HepG2 (cell line): ENCODE results near the gene GALNT16. TPM values are rescaled to one million over a fixed set of nuclear protein-coding genes. Genes with fewer than 3 reads are reported as not detected.

ENCODE experiments used
- ATAC-seq: fragments of 200-7000 bp; cut with Tn5 transposase; 3 replicates; pipeline ENCODE4 v1.9.1; 2020; ENCODE audit warnings: mild to moderate bottlenecking, moderate library complexity
- BruUV-seq: library from RNA; stranded (reverse); fragments of 400-500 nt; replicated peaks from 2 replicates; lab custom pipeline; 2021; lab: Mats Ljungman, UMichigan
- CTCF ChIA-PET: fragments of 300-600 bp; formaldehyde crosslinking; extraction: SDS; loops from one replicate; lab custom pipeline; 2021; ENCODE audit warnings: low total read pairs, inconsistent platforms, low intra/inter-chr PET ratio; lab: Yijun Ruan, JAX
- POLR2A ChIA-PET: fragments of 350-600 bp; sonication (Branson Sonifier 250); formaldehyde crosslinking; loops from one replicate; lab custom pipeline; 2020; ENCODE audit warnings: antibody characterized with exemption, inconsistent platforms; lab: Yijun Ruan, JAX
- DNase-seq: peaks from one replicate; pipeline ENCODE4 v3.0.0-alpha.2; 2015; ENCODE audit warnings: low spot score
- FAIRE-seq: peaks from 3 replicates; lab custom pipeline; 2011; peaks lifted over from hg19 to GRCh38; lab: Jason Lieb, UNC
- H2AFZ ChIP-seq: one replicate; pipeline ENCODE4 v1.6.1; 2011; ENCODE audit warnings: low read length, inconsistent platforms
- H3K27ac ChIP-seq: fragments of 300-600 bp; 3 replicates; pipeline ENCODE4 v1.8.0; 2011; ENCODE audit warnings: mixed run types, mild to moderate bottlenecking, mixed read lengths, low read length, inconsistent platforms; ENCODE audit not compliant: insufficient read depth; ENCODE audit errors: extremely low read length
- H3K27me3 ChIP-seq, 2 experiments: fragments of 200-600 bp in 1 of 2; 2 replicates in 1 of 2; 3 replicates in 1 of 2; pipeline versions ENCODE4 v1.6.0 to v1.8.0; 2011; ENCODE audit warnings: low read length in 2 of 2, mild to moderate bottlenecking in 2 of 2, moderate library complexity in 2 of 2, inconsistent platforms in 1 of 2; ENCODE audit not compliant: insufficient read depth in 2 of 2, control insufficient read depth in 1 of 2
- H3K36me3 ChIP-seq, 2 experiments: fragments of 200-600 bp in 1 of 2; replicated peaks in 1 of 2; 2 replicates in 1 of 2; 3 replicates in 1 of 2; pipeline versions ENCODE4 v1.5.1 to v1.8.0; 2011; ENCODE audit warnings: low read length in 2 of 2, inconsistent platforms in 1 of 2; ENCODE audit not compliant: insufficient read depth in 2 of 2, control insufficient read depth in 1 of 2
- H3K4me1 ChIP-seq: 2 replicates; pipeline ENCODE4 v1.5.1; 2012; ENCODE audit warnings: low read length, inconsistent platforms; ENCODE audit not compliant: insufficient read depth
- H3K4me2 ChIP-seq: 2 replicates; pipeline ENCODE4 v1.6.0; 2011; ENCODE audit warnings: low read depth, low read length, inconsistent platforms
- H3K4me3 ChIP-seq, 3 experiments: fragments of 200-600 bp in 1 of 3; sonication (generic), shearing (Covaris generic) in 1 of 3; replicated peaks in 1 of 3; 2 replicates each; pipeline ENCODE4 v1.5.1; 2011 to 2016; ENCODE audit warnings: low read length in 3 of 3, inconsistent platforms in 2 of 3, low read depth in 2 of 3, mild to moderate bottlenecking in 2 of 3, control low read depth in 1 of 3, mixed read lengths in 1 of 3; ENCODE audit not compliant: insufficient read depth in 1 of 3
- H3K79me2 ChIP-seq: one replicate; pipeline ENCODE4 v1.6.1; 2011; ENCODE audit warnings: low read length, inconsistent platforms; ENCODE audit not compliant: insufficient read depth
- H3K9ac ChIP-seq: 2 replicates; pipeline ENCODE4 v1.6.0; 2011; ENCODE audit warnings: mild to moderate bottlenecking, low read depth, low read length, inconsistent platforms; ENCODE audit not compliant: insufficient read depth
- H3K9me3 ChIP-seq: 2 replicates; pipeline ENCODE4 v1.5.1; 2012; ENCODE audit warnings: mild to moderate bottlenecking, low read length
- H4K20me1 ChIP-seq: 2 replicates; pipeline ENCODE4 v1.6.0; 2011; ENCODE audit warnings: inconsistent platforms, mild to moderate bottlenecking, low read length, moderate library complexity; ENCODE audit not compliant: insufficient read depth
- AHR ChIP-seq: IDR thresholded peaks from 2 replicates; pipeline ENCODE4 v1.6.1; 2018; ENCODE audit warnings: missing genetic modification reagents, missing compliant biosample characterization
- MTA1 ChIP-seq: sonication (generic); formaldehyde crosslinking; IDR thresholded peaks from 2 replicates; pipeline ENCODE4 v1.4.0; 2020; ENCODE audit warnings: missing genetic modification reagents, mild to moderate bottlenecking, borderline replicate concordance
- PHF8 ChIP-seq: sonication (generic); formaldehyde crosslinking; IDR thresholded peaks from 2 replicates; pipeline ENCODE4 v1.5.0; 2020; ENCODE audit warnings: missing genetic modification reagents
- SRSF4 ChIP-seq: fragments of 200-400 bp; formaldehyde crosslinking; IDR thresholded peaks from one replicate; pipeline ENCODE4 v1.6.1; 2018; ENCODE audit warnings: mild to moderate bottlenecking, low read depth, low read length, moderate library complexity; ENCODE audit not compliant: poor library complexity, severe bottlenecking
- SYNCRIP ChIP-seq: fragments of 200-400 bp; formaldehyde crosslinking; IDR thresholded peaks from 2 replicates; pipeline ENCODE4 v1.6.1; 2018; ENCODE audit warnings: mild to moderate bottlenecking, low read depth, low read length; ENCODE audit not compliant: insufficient read depth
- ZNF136 ChIP-seq: sonication (generic); formaldehyde crosslinking; IDR thresholded peaks from 2 replicates; pipeline ENCODE4 v1.8.1; 2022; ENCODE audit warnings: low read depth, mild to moderate bottlenecking, moderate library complexity, missing genetic modification reagents
- ZNF256 ChIP-seq: sonication (generic); formaldehyde crosslinking; conservative IDR thresholded peaks from 2 replicates; pipeline ENCODE4 v1.4.0; 2020; ENCODE audit warnings: missing genetic modification reagents
- ZNF383 ChIP-seq: sonication (generic); formaldehyde crosslinking; IDR thresholded peaks from 2 replicates; pipeline ENCODE4 v1.4.0; 2020; ENCODE audit warnings: missing genetic modification reagents, mild to moderate bottlenecking, borderline replicate concordance
- ZNF788 ChIP-seq: sonication (generic); formaldehyde crosslinking; IDR thresholded peaks from 2 replicates; pipeline ENCODE4 v1.5.0; 2020; ENCODE audit warnings: mild to moderate bottlenecking, missing genetic modification reagents, borderline replicate concordance
- ZNF879 ChIP-seq: sonication (generic); formaldehyde crosslinking; IDR thresholded peaks from 2 replicates; pipeline ENCODE4 v1.8.1; 2023; ENCODE audit warnings: missing genetic modification reagents
- WGBS: methylation state at CpG from one replicate; pipeline ENCODE4 v1.1.6; 2017; ENCODE audit warnings: low lambda C conversion rate; 5-methylcytosine and 5-hydroxymethylcytosine counted together
- in situ Hi-C: cut with HindIII; loops from 2 replicates; pipeline ENCODE4 v1.10.0; 2017; ENCODE audit warnings: low pct_unique_long_range_greater_than_20kb; ENCODE audit not compliant: extremely low pct_ligation_motif_present
- intact Hi-C: fragments of 100-400 bp; cut with micrococcal nuclease; formaldehyde crosslinking; loops from one replicate; pipeline ENCODE4 v1.10.0; 2022; ENCODE audit not compliant: unreplicated experiment
- polyA plus RNA-seq, 8 experiments: library from polyadenylated mRNA; depleted of rRNA in 3 of 8; stranded (reverse) in 7 of 8; unstranded in 1 of 8; fragments of >200 nt; fragmentation: Illumina TruSeq in 4 of 8; extraction: Trizol in 4 of 8; gene quantifications; 2 replicates each; pipeline versions ENCODE4 v1.2.1 to v1.2.3, GENCODE V29; 2011 to 2016; ENCODE audit warnings: low read depth in 4 of 8, missing spikeins in 1 of 8, mixed read lengths in 1 of 8; ENCODE audit not compliant: insufficient read depth in 1 of 8
- total RNA-seq, 5 experiments: library from RNA; depleted of rRNA; stranded (reverse); fragments of >200 nt; fragmentation: Illumina TruSeq; extraction: Trizol; gene quantifications; 2 replicates each; pipeline ENCODE4 v1.2.3, GENCODE V29; 2016; ENCODE audit warnings: low read depth in 1 of 5
- TF ChIP-seq, protein P1 (sequence below): sonication (generic); formaldehyde crosslinking; IDR thresholded peaks from 2 replicates; pipeline ENCODE4 v1.8.1; 2023; ENCODE audit warnings: mild to moderate bottlenecking, missing genetic modification reagents
- TF ChIP-seq, protein P2 (sequence below): sonication (generic); formaldehyde crosslinking; IDR thresholded peaks from 2 replicates; pipeline ENCODE4 v1.5.0; 2020; ENCODE audit warnings: missing genetic modification reagents, mild to moderate bottlenecking, borderline replicate concordance

The GALNT16 gene
- total and polyA plus RNA-seq, 2 of the 13 experiments (the other 11 are each of a cell fraction or from before 2014, with no cell fraction given): 0.54 to 0.82 TPM

DNA sequence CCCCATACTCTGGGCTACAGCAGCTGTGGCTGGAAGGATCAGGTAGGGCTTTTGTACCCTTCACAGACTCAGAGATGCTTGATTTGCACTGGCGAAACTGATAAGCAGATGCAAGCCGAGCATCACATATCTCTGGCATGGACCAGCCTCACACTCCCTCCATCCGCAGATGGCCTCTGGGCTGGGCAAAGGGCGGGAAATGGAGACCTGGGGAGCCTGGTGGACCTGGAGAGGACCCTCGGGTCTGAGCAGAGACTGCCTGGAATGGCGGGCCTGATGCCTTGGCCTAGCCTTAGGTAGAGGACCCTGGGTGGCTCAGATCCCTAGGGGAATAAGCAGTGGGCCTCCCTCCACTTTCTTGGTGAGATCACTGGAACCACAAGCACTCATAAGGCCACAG is 53.2 kb downstream of the GALNT16 start:
- TF ChIP-seq AHR (CRISPR knock-in tag): no peak
- no peak for TF ChIP-seq ZNF256
- no peak for TF ChIP-seq ZNF788 (CRISPR knock-in tag)
- no peak for TF ChIP-seq ZNF383 (CRISPR knock-in tag)
- no peak for TF ChIP-seq SRSF4
- no peak for TF ChIP-seq MTA1 (CRISPR knock-in tag)
- TF ChIP-seq ZNF136: no peak
- Histone ChIP-seq H3K9ac (no peak overlapping the region), H3K27ac (no peak overlapping the region), H3K79me2 (no peaks in the 10 kb centered on the region), H4K20me1 (no peaks in the 10 kb centered on the region), H3K36me3 (no peaks in the 10 kb centered on the region), H3K4me2 (no peak overlapping the region), H3K4me3 (no peak overlapping the region), H3K4me1 (no peaks in the 10 kb centered on the region), H3K27me3 (no peaks in the 10 kb centered on the region; a peak in 3 of 5 replicates), H2AFZ (no peak overlapping the region), H3K9me3 (no peaks in the 10 kb centered on the region)
- intact Hi-C loops: no loop called here
- in situ Hi-C loops: no loop called here
- no peak for FAIRE-seq
- WGBS: no CpG with 5 or more reads among the region's 6 CpGs
- CTCF ChIA-PET: no interaction called here
- ATAC-seq: no peak
- POLR2A ChIA-PET: no interaction called here
- DNase-seq: no peak
- BruUV-seq: no TSS peak

DNA sequence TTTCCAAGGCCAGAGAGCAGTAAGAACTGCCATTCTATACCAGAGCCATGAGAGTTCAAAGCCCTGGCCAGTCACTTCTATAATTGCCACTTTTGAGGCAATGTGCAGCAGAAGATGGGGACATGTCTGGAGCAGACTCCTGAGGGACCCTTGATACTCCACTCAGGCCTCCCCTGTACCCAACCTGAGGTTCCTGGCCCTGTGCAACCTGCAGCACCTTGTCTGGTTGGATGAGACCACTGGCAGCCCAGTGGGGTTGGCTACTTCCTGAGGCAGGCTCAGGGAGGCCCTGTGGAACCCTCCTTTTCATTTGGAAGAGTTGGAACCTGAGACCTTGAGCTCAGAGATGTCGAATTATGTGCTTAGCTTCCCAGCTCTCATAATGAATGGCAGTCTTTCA is 54.4 kb downstream of the GALNT16 start:
- H3K9me3 ChIP-seq: no peaks in the 10 kb centered on the region
- H3K79me2 ChIP-seq: no peaks in the 10 kb centered on the region
- no peak overlapping the region for H3K4me3 ChIP-seq
- no peak overlapping the region for H2AFZ ChIP-seq
- no peaks in the 10 kb centered on the region for H3K4me1 ChIP-seq
- H3K9ac ChIP-seq: no peak overlapping the region
- CTCF ChIA-PET: no interaction called here
- no peaks in the 10 kb centered on the region for H3K36me3 ChIP-seq
- in situ Hi-C loops (no loop called here), intact Hi-C loops (no loop called here)
- TF ChIP-seq, protein P1, sequence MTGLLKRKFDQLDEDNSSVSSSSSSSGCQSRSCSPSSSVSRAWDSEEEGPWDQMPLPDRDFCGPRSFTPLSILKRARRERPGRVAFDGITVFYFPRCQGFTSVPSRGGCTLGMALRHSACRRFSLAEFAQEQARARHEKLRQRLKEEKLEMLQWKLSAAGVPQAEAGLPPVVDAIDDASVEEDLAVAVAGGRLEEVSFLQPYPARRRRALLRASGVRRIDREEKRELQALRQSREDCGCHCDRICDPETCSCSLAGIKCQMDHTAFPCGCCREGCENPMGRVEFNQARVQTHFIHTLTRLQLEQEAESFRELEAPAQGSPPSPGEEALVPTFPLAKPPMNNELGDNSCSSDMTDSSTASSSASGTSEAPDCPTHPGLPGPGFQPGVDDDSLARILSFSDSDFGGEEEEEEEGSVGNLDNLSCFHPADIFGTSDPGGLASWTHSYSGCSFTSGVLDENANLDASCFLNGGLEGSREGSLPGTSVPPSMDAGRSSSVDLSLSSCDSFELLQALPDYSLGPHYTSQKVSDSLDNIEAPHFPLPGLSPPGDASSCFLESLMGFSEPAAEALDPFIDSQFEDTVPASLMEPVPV (CRISPR knock-in tag): no peak
- TF ChIP-seq SYNCRIP (no peak), ZNF879 (no peak), PHF8 (CRISPR knock-in tag) (no peak)
- TF ChIP-seq, protein P2, sequence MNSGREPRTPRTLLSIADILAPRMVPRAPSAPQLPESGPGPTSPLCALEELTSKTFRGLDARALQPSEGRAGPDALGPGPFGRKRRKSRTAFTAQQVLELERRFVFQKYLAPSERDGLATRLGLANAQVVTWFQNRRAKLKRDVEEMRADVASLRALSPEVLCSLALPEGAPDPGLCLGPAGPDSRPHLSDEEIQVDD (CRISPR knock-in tag): no peak
- H4K20me1 ChIP-seq: no peaks in the 10 kb centered on the region
- DNase-seq (no peak), FAIRE-seq (no peak), ATAC-seq (no peak)
- POLR2A ChIA-PET: no interaction called here
- 0% methylated on average over 1 of the region's 1 CpG for WGBS
- BruUV-seq: no TSS peak
- H3K27ac ChIP-seq: no peak overlapping the region
- no peak overlapping the region for H3K4me2 ChIP-seq
- H3K27me3 ChIP-seq: no peaks in the 10 kb centered on the region; a peak in 3 of 5 replicates
